ENCODE measurements around the gene MAD1L1.
"Not testable (repeated sequence)": the region's sequence is repeated elsewhere in the genome, so short reads cannot be mapped to it uniquely, and the experiment has no call there.

DNA sequence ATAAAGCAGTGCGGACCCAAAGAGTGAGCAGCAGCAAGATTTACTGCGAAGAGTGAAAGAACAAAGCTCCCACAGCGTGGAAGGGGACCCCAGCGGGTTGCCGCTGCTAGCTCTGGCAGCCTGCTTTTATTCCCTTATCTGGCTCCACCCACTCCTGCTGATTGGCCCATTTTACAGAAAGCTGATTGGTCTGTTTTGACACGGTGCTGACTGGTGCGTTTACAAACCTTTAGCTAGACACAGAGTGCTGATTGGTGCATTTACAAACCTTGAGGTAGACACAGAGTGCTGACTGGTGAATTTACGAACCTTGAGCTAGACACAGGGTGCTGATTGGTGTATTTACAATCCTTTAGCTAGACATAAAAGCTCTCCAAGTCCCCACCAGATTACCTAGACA is 256.2 kb downstream of the MAD1L1 start:
- TF ChIP-seq, protein P1, sequence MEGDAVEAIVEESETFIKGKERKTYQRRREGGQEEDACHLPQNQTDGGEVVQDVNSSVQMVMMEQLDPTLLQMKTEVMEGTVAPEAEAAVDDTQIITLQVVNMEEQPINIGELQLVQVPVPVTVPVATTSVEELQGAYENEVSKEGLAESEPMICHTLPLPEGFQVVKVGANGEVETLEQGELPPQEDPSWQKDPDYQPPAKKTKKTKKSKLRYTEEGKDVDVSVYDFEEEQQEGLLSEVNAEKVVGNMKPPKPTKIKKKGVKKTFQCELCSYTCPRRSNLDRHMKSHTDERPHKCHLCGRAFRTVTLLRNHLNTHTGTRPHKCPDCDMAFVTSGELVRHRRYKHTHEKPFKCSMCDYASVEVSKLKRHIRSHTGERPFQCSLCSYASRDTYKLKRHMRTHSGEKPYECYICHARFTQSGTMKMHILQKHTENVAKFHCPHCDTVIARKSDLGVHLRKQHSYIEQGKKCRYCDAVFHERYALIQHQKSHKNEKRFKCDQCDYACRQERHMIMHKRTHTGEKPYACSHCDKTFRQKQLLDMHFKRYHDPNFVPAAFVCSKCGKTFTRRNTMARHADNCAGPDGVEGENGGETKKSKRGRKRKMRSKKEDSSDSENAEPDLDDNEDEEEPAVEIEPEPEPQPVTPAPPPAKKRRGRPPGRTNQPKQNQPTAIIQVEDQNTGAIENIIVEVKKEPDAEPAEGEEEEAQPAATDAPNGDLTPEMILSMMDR (conservative IDR thresholded peaks at IDR 0.05): not testable (repeated sequence)
- not testable (repeated sequence) for TF ChIP-seq ZFX (IDR thresholded peaks at IDR 0.05)

Measured in C4-2B (cell line).